Effector memory CD8-positive, alpha-beta T cell (primary cell): ENCODE results near the gene TBC1D22A.

Source experiments
- ATAC-seq: fragments of 150-1000 bp; cut with Tn5 transposase; replicated peaks from 2 replicates; pipeline ENCODE4 v1.10.0; 2021; ENCODE audit warnings: mild to moderate bottlenecking, moderate library complexity
- DNase-seq, 3 experiments: peaks; one replicate each; pipeline ENCODE4 v3.0.0; 2021
- H3K27ac Mint-ChIP-seq, 2 donors: one replicate each; pipeline ENCODE4 v1.8.0; 2022; ENCODE audit warnings: mild to moderate bottlenecking in 2 of 2, mixed read lengths in 2 of 2, moderate library complexity in 2 of 2
- H3K27me3 Mint-ChIP-seq, 2 donors: one replicate each; pipeline ENCODE4 v1.8.0; 2022; ENCODE audit warnings: mixed read lengths in 2 of 2
- H3K36me3 Mint-ChIP-seq: one replicate; pipeline ENCODE4 v1.8.0; 2022; ENCODE audit warnings: mild to moderate bottlenecking, moderate library complexity, mixed read lengths; ENCODE audit not compliant: insufficient read depth
- H3K4me1 Mint-ChIP-seq, 2 donors: one replicate each; pipeline ENCODE4 v1.8.0; 2022; ENCODE audit warnings: low read depth in 2 of 2, mixed read lengths in 2 of 2
- H3K4me3 Mint-ChIP-seq, 2 donors: one replicate each; pipeline ENCODE4 v1.8.0; 2022; ENCODE audit warnings: mild to moderate bottlenecking in 2 of 2, mixed read lengths in 2 of 2, moderate library complexity in 2 of 2
- H3K9me3 Mint-ChIP-seq, 2 donors: one replicate each; pipeline ENCODE4 v1.8.0; 2022; ENCODE audit warnings: mixed read lengths in 2 of 2

Gene TBC1D22A

GRCh38 chr22:46791201-46791731, 28.8 kb downstream of the TBC1D22A start:
- Mint-ChIP-seq H3K27ac (peak overlapping the region; percentile 100), H3K27me3 (no peaks in the 10 kb centered on the region), H3K4me3 (peak overlapping the region; percentile 77 to 80), H3K4me1 (peaks cover 32 to 44% of the 10 kb centered on the region in 2 donors), H3K9me3 (no peaks in the 10 kb centered on the region), H3K36me3 (peaks cover 16% of the 10 kb centered on the region)
- ATAC-seq (peak; percentile 95), DNase-seq (peak; percentile 78 to 83 (median 81))

GRCh38 chr22:46792061-46792796, 29.8 kb downstream of the TBC1D22A start:
- Mint-ChIP-seq H3K36me3 (peaks cover 19% of the 10 kb centered on the region), H3K27me3 (no peaks in the 10 kb centered on the region), H3K4me3 (peak overlapping the region; percentile 77 to 80), H3K4me1 (peaks cover 30 to 40% of the 10 kb centered on the region in 2 donors), H3K9me3 (no peaks in the 10 kb centered on the region), H3K27ac (peak overlapping the region; percentile 100)
- no peak for DNase-seq
- ATAC-seq, result no peak

- no peaks in the 10 kb centered on the region for H3K27me3 Mint-ChIP-seq
- H3K4me1 Mint-ChIP-seq, result peaks cover 27 to 35% of the 10 kb centered on the region in 2 donors
- DNase-seq, result no peak
- no peak for ATAC-seq
- peaks cover 22% of the 10 kb centered on the region for H3K36me3 Mint-ChIP-seq
- peak overlapping the region; percentile 100 for H3K27ac Mint-ChIP-seq
- no peak overlapping the region for H3K4me3 Mint-ChIP-seq
- H3K9me3 Mint-ChIP-seq, result no peaks in the 10 kb centered on the region
Measured at GRCh38 chr22:46792841-46793261, 30.4 kb downstream of the TBC1D22A start.

GRCh38 chr22:46793497-46793896, 31.0 kb downstream of the TBC1D22A start:
- peak overlapping the region; percentile 100 for H3K27ac Mint-ChIP-seq
- peaks cover 25 to 33% of the 10 kb centered on the region in 2 donors for H3K4me1 Mint-ChIP-seq
- H3K36me3 Mint-ChIP-seq, result peaks cover 29% of the 10 kb centered on the region
- no peaks in the 10 kb centered on the region for H3K27me3 Mint-ChIP-seq
- H3K4me3 Mint-ChIP-seq, result no peak overlapping the region
- DNase-seq, result no peak
- ATAC-seq, result no peak
- no peaks in the 10 kb centered on the region for H3K9me3 Mint-ChIP-seq

GRCh38 chr22:46794067-46794466, 31.6 kb downstream of the TBC1D22A start:
- Mint-ChIP-seq H3K4me3 (no peak overlapping the region), H3K4me1 (peaks cover 25 to 32% of the 10 kb centered on the region in 2 donors), H3K9me3 (no peaks in the 10 kb centered on the region), H3K27ac (peak overlapping the region; percentile 100), H3K27me3 (no peaks in the 10 kb centered on the region), H3K36me3 (peaks cover 30% of the 10 kb centered on the region)
- no peak for ATAC-seq
- DNase-seq, result no peak

- no peak for ATAC-seq
- H3K36me3 Mint-ChIP-seq, result peaks cover 30% of the 10 kb centered on the region
- H3K27me3 Mint-ChIP-seq, result no peaks in the 10 kb centered on the region
Measured at GRCh38 chr22:46794491-46794890, 32.0 kb downstream of the TBC1D22A start.

GRCh38 chr22:46795140-46795539, 32.7 kb downstream of the TBC1D22A start:
- Mint-ChIP-seq H3K4me1 (peaks cover 24 to 27% of the 10 kb centered on the region in 2 donors), H3K9me3 (no peaks in the 10 kb centered on the region), H3K27ac (peak overlapping the region; percentile 72 to 100), H3K27me3 (no peaks in the 10 kb centered on the region), H3K4me3 (no peak overlapping the region), H3K36me3 (peaks cover 30% of the 10 kb centered on the region)
- ATAC-seq, result no peak
- no peak for DNase-seq

More at GRCh38 chr22:46794491-46794890, 32.0 kb downstream of the TBC1D22A start:
- H3K9me3 Mint-ChIP-seq, result no peaks in the 10 kb centered on the region
- peaks cover 22 to 28% of the 10 kb centered on the region in 2 donors for H3K4me1 Mint-ChIP-seq
- H3K4me3 Mint-ChIP-seq, result no peak overlapping the region
- DNase-seq, result no peak
- H3K27ac Mint-ChIP-seq, result peak overlapping the region; percentile 100

- Mint-ChIP-seq H3K9me3 (no peaks in the 10 kb centered on the region), H3K4me3 (no peak overlapping the region), H3K4me1 (peaks cover 17 to 23% of the 10 kb centered on the region in 2 donors), H3K27me3 (no peaks in the 10 kb centered on the region), H3K27ac (peak overlapping the region in 1 of 2 donors; percentile 72), H3K36me3 (peaks cover 31% of the 10 kb centered on the region)
- ATAC-seq, result no peak
- no peak for DNase-seq
Measured at GRCh38 chr22:46795845-46796565, 33.6 kb downstream of the TBC1D22A start.

GRCh38 chr22:46796566-46797195, 34.2 kb downstream of the TBC1D22A start:
- peaks cover 25% of the 10 kb centered on the region for H3K36me3 Mint-ChIP-seq

GRCh38 chr22:46797355-46797754, 34.9 kb downstream of the TBC1D22A start:
- Mint-ChIP-seq H3K9me3 (no peaks in the 10 kb centered on the region), H3K27ac (peak overlapping the region in 1 of 2 donors; percentile 83), H3K4me3 (no peak overlapping the region), H3K36me3 (peaks cover 21% of the 10 kb centered on the region), H3K4me1 (peaks cover 16 to 20% of the 10 kb centered on the region in 2 donors), H3K27me3 (no peaks in the 10 kb centered on the region)
- DNase-seq (no peak), ATAC-seq (no peak)

More at GRCh38 chr22:46796566-46797195, 34.2 kb downstream of the TBC1D22A start:
- no peak overlapping the region for H3K4me3 Mint-ChIP-seq
- no peak for DNase-seq
- no peaks in the 10 kb centered on the region for H3K9me3 Mint-ChIP-seq
- H3K4me1 Mint-ChIP-seq, result peaks cover 12 to 16% of the 10 kb centered on the region in 2 donors
- H3K27ac Mint-ChIP-seq, result peak overlapping the region; percentile 72 to 83
- no peaks in the 10 kb centered on the region for H3K27me3 Mint-ChIP-seq
- no peak for ATAC-seq

GRCh38 chr22:46798041-46798365, 35.6 kb downstream of the TBC1D22A start:
- H3K27ac Mint-ChIP-seq, result peak overlapping the region in 1 of 2 donors; percentile 89
- DNase-seq (no peak), ATAC-seq (no peak)
- peaks cover 21% of the 10 kb centered on the region for H3K36me3 Mint-ChIP-seq
- peaks cover 17 to 21% of the 10 kb centered on the region in 2 donors for H3K4me1 Mint-ChIP-seq
- no peaks in the 10 kb centered on the region for H3K27me3 Mint-ChIP-seq
- H3K9me3 Mint-ChIP-seq, result no peaks in the 10 kb centered on the region
- no peak overlapping the region for H3K4me3 Mint-ChIP-seq

GRCh38 chr22:46798366-46799350, 36.2 kb downstream of the TBC1D22A start:
- peaks cover 20 to 23% of the 10 kb centered on the region in 2 donors for H3K4me1 Mint-ChIP-seq
- H3K9me3 Mint-ChIP-seq, result no peaks in the 10 kb centered on the region
- no peaks in the 10 kb centered on the region for H3K27me3 Mint-ChIP-seq
- DNase-seq (peak; percentile 72 to 79 (median 79)), ATAC-seq (peak; percentile 89)
- H3K27ac Mint-ChIP-seq, result peak overlapping the region; percentile 12 to 89
- H3K36me3 Mint-ChIP-seq, result peaks cover 21% of the 10 kb centered on the region
- H3K4me3 Mint-ChIP-seq, result no peak overlapping the region
